WERI-Rb-1 (cell line): Measurements from ENCODE around the gene RIMBP2.
"Not testable (repeated sequence)": the region's sequence is repeated elsewhere in the genome, so short reads cannot be mapped to it uniquely, and the experiment has no call there.

ENCODE experiments used
- DNase-seq: peaks from one replicate; pipeline ENCODE4 v3.0.0-alpha.2; 2020
- H3K27ac ChIP-seq: fragments of 250-450 bp; sonication (Bioruptor Pico); 2 replicates; pipeline ENCODE4 v1.5.1; 2020; ENCODE audit warnings: mild to moderate bottlenecking, moderate library complexity
- H3K27me3 ChIP-seq: fragments of 250-450 bp; sonication (Bioruptor Pico); 2 replicates; pipeline ENCODE4 v1.5.1; 2021; ENCODE audit warnings: mild to moderate bottlenecking, low read depth, moderate library complexity; ENCODE audit not compliant: insufficient read depth, severe bottlenecking
- H3K36me3 ChIP-seq: fragments of 250-450 bp; sonication (Bioruptor Pico); 2 replicates; pipeline ENCODE4 v1.5.1; 2020; ENCODE audit warnings: mild to moderate bottlenecking, moderate library complexity
- H3K4me3 ChIP-seq: 2 replicates; pipeline ENCODE4 v1.5.1; 2011; ENCODE audit warnings: low read depth, mild to moderate bottlenecking, control low read depth, low read length
- H3K9me3 ChIP-seq: fragments of 250-450 bp; sonication (Bioruptor Pico); 2 replicates; pipeline ENCODE4 v1.5.1; 2021; ENCODE audit warnings: mild to moderate bottlenecking, moderate library complexity; ENCODE audit not compliant: severe bottlenecking
- CTCF ChIP-seq: IDR thresholded peaks from 2 replicates; pipeline ENCODE4 v1.5.1; 2011; ENCODE audit warnings: low read depth, mild to moderate bottlenecking, control low read depth, inconsistent platforms, low read length

The RIMBP2 gene

GRCh38 chr12:130587966-130588365, 128.1 kb downstream of the RIMBP2 start:
- TF ChIP-seq CTCF = no peak
- H3K27me3 ChIP-seq = no peaks in the 10 kb centered on the region
- H3K27ac ChIP-seq = no peak overlapping the region

GRCh38 chr12:130584475-130584874, 131.6 kb downstream of the RIMBP2 start:
- not testable (repeated sequence) for H3K4me3 ChIP-seq, DNase-seq, H3K9me3 ChIP-seq, H3K36me3 ChIP-seq, H3K27me3 ChIP-seq, H3K27ac ChIP-seq

More at GRCh38 chr12:130587966-130588365, 128.1 kb downstream of the RIMBP2 start:
- Histone ChIP-seq H3K9me3 (no peaks in the 10 kb centered on the region), H3K36me3 (no peaks in the 10 kb centered on the region), H3K4me3 (no peak overlapping the region)
- DNase-seq = no peak

GRCh38 chr12:130583800-130584199, 132.3 kb downstream of the RIMBP2 start:
- DNase-seq = no peak
- Histone ChIP-seq H3K9me3 (no peaks in the 10 kb centered on the region), H3K27ac (no peak overlapping the region), H3K27me3 (no peaks in the 10 kb centered on the region), H3K4me3 (no peak overlapping the region), H3K36me3 (no peaks in the 10 kb centered on the region)
- TF ChIP-seq CTCF = no peak

GRCh38 chr12:130583317-130583716, 132.8 kb downstream of the RIMBP2 start:
- Histone ChIP-seq H3K27ac (no peak overlapping the region), H3K4me3 (no peak overlapping the region), H3K36me3 (no peaks in the 10 kb centered on the region), H3K27me3 (no peaks in the 10 kb centered on the region), H3K9me3 (no peaks in the 10 kb centered on the region)
- DNase-seq = no peak
- no peak for TF ChIP-seq CTCF

GRCh38 chr12:130582286-130582685, 133.8 kb downstream of the RIMBP2 start:
- Histone ChIP-seq H3K36me3 (no peaks in the 10 kb centered on the region), H3K27ac (no peak overlapping the region), H3K27me3 (no peaks in the 10 kb centered on the region), H3K4me3 (no peak overlapping the region), H3K9me3 (no peaks in the 10 kb centered on the region)
- TF ChIP-seq CTCF = no peak
- no peak for DNase-seq

- H3K4me3 ChIP-seq = no peak overlapping the region
- H3K27me3 ChIP-seq = no peaks in the 10 kb centered on the region
- no peak for TF ChIP-seq CTCF
- no peak for DNase-seq
- no peaks in the 10 kb centered on the region for H3K9me3 ChIP-seq
- H3K36me3 ChIP-seq = no peaks in the 10 kb centered on the region
- no peak overlapping the region for H3K27ac ChIP-seq
These were observed 134.3 kb downstream of the RIMBP2 start for GRCh38 chr12:130581782-130582181.
